ENCODE results near the gene CHMP1B.
A peak's percentile ranks its signal among the peaks of the same experiment; 100 is the strongest.

The CHMP1B gene, protein sequence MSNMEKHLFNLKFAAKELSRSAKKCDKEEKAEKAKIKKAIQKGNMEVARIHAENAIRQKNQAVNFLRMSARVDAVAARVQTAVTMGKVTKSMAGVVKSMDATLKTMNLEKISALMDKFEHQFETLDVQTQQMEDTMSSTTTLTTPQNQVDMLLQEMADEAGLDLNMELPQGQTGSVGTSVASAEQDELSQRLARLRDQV

DNA sequence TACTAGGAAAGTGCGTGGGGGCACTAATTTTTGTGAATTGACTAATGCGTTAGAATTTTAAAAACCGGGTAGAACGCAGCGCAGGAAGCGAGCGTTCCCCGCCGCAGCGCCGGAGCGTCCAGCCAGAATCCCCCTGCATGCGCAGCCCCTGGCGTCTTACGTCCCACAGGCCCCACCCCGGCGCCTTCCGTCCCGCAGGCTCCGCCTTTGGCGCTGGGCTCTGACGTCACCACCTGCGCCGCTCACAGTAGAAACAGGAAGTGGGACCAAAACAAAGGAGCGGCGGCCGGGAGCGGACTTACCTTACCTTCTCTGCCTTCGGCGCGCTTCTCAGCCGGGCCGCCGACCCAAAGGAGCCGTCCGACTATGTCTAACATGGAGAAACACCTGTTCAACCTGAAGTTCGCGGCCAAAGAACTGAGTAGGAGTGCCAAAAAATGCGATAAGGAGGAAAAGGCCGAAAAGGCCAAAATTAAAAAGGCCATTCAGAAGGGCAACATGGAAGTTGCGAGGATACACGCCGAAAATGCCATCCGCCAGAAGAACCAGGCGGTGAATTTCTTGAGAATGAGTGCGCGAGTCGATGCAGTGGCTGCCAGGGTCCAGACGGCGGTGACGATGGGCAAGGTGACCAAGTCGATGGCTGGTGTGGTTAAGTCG lies at the start of gene CHMP1B:
CHMP1B (plus strand) TSS at position 268 of the 660 bp plus-strand sequence; CDS start at position 367, 99 bp downstream.
- peak; percentile 91 for DNase-seq

DNA sequence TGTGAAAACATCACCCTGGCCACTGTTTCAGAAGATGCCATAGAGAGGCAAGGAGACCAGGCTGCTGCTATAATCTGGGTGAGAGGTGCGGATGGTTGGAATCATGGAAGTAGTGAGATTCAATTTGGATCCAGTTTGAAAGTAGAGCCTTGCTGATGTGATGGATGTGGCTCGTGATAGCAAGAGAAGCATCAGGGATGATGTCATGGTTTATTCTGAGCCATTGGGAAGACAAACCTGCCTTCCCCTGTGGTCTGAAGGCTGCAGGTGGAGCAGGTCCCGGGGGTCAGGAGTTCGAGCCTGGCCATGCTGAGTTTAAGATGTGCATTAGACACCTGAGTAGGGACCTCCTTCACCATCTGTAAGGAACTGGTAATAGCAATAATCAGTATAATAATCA lies 49.6 kb upstream of the CHMP1B start:
- DNase-seq: no peak

DNA sequence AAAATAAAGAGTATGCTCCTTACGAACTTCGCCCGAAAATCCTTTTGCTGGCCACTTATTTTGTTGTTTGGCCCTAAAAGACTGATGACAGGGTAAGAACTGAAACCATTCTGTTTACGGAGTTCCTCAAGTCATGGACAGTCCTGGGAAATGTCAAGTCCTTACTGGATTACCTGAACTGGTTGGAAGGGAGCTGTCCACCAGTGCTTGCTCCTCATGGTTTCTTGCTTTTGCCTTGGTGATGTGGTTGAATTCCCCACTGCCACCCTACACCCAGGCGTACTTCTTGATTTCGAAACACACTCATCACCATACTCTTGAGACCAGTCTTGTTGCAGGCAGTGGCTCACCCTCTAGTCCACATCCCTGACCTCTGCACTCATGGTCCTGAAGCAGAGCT lies 49.1 kb upstream of the CHMP1B start:
- no peak for DNase-seq

DNA sequence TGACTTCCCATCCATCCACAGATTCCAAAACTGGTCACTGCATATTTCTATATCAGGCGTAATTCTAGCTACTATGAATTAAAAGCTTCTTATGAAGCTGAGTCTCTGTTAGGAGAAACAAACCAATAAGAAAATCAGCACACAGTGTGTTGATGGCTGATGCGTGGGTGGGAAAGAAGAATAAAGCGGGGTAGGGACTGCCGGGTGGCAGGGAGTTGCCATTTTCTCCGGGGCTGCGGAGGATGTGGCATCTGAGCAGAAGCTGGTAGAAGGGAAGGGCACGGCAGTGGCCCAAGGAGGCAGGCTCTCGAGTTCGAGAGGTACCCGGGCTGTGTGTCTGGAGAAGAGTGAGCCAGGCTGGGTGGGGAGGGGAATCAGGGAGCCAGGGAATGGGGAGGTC lies 48.6 kb upstream of the CHMP1B start:
- DNase-seq: no peak

DNA sequence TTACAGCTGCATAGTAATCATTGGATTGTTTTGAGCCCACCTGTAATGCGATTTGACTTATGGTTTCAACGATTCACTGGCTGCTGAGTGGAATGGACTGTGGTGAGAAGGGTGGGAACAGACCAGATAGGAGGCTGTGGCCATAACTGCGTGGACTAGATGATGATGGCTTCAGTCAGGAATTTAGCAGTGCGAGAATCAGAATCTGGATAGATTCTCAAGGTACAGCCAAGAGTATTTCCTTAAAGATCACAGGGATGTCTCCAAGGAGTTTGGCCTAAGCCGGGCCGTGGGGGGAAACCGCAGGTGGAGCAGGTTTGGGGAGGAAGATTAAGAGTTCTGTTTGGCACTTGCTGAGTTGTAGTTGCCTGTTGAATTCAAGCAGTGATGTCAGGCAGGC lies 44.0 kb upstream of the CHMP1B start:
- no peak for DNase-seq

DNA sequence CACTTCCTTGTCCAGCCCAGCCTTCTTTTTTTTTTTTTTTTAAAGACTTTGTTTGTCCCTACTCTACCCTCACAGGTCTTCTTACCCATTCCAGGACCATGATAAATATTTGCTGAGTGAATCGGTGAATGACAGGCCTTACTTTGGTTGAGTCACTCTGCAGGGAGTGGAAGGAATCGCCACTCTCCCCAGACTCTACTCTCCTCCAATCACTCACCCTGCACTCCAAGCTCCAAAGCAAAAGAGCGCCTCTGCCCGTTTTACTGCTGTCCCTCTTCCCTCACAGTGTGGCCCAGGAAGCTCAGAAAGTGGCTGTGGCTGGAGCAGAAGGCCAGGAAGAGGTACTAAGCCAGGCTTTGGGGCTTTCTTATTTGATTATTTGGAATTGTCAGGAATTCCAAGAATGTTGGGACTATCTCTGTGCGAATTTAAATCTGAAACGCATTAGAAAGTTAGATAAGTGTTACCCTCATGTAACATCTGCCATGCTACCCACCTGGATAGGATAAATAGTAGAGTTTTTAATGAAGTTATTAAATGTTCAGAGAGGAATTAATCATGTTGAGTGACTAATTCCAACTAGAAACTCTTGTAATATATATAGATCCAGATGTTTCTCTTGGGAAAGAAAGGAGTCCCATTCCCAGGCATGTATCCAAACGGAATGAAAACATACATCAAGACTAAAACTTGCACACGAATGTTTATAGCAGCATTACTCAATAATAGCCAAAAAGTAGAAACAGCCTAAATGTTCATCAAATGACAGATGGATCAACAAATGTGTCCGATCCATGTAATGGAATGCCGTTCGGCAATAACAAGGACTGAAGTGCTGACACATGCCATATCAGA lies 43.0 kb upstream of the CHMP1B start:
- no peak for DNase-seq

DNA sequence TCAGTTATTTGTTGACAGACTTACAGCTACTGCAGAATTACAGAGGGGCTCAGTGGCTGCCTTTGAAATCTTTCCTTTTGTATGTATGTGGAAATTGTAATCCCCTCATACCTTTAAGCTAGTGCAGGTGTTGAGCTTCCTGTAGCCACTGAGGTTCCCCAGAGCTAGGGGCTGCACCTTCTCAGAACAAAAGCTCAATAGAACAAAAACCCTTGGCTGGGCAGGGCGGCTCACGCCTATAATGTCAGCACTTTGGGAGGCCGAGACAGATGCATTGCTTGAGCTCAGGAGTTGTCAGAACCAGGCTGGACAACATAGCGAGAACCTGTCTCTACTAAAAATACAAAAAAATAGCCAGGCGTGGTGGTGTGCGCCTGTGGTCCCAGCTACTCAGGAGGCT lies 41.3 kb upstream of the CHMP1B start:
- no peak for DNase-seq

DNA sequence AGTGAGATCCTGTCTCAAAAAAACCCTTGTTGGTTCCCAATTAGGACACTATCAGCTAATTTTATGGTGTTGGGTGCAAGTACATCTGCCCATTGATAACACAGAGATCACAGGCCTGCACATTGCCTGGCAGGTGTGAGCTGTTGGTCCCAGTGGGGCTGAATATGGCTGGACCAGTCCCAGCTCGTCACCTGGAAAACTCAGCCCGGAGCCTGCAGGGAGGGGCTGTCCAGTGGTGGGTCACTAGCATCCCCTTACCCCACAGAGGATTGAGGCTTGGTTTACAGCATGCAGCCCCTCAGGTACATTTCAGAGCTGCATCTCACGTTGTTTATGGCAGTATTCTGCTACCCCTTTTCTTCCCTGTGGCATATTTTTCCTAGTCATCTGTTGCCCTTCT lies 40.8 kb upstream of the CHMP1B start:
- DNase-seq: no peak

DNA sequence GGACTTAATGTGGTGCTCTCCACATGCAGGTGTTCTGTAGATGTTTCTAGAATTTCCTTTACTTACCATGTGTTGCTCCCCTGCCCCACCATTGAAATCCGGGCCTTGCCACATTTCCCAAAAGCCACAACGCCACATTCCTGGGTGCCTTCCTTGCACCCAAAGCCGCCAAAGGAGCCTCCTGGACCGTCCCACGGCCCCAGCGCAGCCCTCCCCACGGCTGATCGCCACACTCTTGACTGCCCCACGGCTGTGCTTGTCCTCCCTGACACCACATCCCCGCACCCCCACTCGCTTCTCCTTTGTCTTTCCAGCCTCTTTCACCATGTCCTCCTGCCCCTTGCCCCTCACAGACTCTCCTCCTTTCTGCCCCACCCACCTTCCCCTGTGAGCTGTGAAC lies 40.2 kb upstream of the CHMP1B start:
- no peak for DNase-seq

DNA sequence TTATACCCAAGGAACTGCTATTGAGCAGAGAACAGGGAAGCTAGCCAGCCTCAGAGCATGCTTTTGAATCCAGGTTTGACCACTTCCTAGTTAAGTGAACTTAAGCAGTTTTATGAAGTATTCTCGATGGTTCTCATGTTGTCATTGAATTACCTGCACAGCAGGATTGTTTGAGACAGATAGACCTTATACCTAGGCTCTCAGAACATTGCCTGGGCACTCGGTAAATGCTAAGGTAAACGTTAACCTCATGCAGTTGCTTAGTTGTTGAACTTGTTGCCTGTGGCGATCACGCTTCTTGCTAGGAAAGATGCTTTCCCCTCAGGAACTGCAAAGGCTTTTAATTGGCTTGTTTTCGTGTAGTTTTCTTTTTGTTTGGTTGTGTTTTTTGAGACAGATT lies 34.0 kb upstream of the CHMP1B start:
- no peak for DNase-seq

DNA sequence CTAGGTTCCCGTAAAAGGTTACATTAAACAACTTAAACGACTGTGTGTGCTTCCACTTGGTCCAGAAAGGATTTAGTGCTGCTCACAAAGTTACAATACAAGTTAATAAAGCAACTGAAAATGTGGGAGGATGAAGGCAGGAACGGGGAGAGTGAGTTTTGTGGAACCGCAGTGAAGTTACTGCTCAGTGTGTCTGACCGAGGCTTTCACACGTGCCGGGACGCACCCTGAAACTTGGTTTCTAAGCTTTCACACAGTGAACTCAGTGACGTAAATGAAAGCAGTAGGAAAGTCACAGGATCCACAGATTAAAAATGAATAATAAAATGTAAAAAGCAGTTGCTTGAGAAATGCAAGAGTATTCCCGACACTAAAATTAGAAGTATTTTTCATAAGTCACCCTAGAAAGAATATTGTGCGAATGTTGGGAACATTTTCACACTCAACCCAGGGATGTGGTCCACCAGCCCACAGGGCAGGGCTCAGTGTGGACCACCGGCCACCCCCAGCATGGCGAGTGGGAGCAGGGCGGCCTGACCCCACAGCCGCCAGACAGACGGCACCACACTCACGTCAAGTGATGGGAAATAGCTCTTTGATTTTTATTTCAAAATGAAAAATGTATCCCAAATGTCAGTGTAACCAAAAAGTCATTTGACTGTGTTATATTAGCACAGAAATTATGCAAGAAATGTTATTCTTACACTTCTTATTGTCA lies 32.6 kb upstream of the CHMP1B start:
- DNase-seq: no peak

DNA sequence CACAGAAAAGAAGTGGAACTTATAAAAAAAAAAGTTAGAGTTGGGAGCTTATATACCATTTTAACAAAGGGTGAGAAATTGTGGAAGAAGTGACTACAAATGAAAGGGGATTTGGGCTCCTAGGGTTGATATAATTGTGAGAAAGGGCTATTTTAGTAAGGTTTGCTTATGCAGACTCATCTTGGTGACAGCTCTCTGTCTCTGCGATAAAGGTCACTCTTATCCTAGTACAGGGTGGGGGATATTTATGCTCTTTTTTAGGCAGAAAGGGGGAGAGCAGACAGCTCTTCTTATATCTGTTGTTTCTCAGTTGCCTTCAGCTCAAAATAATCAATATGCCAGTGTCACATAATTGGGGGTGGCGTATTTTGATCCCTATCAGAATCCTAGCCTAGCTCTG lies 31.3 kb upstream of the CHMP1B start:
- DNase-seq: no peak

DNA sequence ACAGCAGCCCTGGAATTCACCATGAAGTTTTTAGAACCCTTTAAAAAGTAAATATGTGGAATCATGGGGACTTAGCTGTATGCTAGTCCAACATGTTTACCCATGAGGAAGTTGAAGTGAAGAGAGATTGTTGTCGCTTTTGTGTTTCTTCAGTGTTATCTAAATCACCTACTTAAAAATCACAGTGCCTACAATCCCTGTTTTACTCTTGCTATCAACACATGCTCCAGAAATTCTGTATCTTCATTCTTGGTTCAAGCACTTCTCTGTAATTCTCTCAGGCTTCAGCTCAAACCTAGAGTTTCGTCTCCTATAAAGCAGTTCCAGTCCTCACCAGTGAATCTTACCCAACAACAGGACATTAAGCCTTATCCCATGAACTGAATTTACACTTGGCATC lies 30.5 kb upstream of the CHMP1B start:
- DNase-seq: no peak

DNA sequence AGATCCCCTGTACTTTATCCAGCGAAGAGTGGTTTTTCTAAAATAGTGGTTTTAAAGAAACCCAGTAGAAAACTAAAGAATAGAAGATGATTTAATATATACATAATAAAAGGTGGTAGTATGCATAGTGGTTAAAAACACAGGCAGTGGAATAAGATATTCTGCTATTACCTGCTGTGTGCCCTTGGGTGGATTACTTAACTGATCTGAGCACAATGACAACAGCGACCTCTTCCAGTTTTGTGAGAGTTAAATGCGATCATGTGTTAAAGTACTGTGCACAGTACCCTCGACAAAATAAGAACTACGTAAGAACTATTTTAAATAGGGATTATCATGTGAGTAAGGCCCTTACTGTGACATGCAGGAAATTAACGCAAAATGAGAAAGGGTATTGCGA lies 30.0 kb upstream of the CHMP1B start:
- no peak for DNase-seq

DNA sequence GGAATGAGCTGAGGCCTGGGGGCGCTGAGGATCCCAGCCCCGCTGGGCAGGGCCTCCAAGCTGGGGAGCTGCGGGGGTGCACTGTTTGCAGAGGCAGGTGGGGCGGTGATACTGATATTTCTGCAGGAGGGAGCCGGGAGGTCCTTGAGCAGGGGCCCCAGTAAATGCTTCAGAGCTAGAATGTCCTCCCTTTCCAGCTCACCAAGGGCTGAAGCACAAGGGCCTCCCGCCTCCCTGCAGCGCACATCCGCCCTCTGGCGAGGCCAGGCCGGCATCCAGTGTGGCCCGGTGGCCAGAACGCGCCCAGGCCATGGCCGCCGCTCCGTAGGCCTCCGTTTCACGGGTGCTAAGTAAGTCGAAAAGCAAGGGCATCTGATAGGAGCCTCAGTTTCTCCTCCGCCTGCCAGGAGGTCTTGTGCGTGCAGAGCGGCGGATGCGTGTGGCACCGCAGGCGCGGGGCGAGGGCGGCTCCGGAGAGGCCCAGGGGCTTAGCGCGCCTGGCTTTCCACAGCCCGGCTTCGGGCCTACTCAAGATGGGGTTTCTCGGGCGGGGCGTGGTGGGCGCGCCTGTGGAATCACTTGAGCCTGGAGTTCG lies 29.5 kb upstream of the CHMP1B start:
- DNase-seq: no peak

DNA sequence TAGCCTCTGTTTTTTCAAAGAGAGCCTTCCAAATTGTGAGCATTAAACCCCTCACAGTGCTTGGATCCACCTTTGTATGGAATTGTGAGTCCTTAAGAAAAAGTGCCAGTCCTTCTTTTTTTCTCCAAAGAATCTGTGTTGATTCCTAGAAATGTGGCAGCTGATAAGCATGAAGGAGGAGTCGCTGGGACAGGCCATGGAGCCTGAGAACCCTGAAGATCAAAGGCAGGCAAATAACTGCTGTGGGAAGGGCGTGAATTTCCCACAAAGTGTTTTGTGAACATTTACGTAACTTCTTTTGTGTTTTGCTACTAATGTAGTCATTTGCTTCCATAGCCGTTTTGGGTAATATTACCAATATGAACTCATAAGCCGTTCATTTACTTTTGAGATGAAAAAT lies 27.7 kb upstream of the CHMP1B start:
- DNase-seq: no peak

DNA sequence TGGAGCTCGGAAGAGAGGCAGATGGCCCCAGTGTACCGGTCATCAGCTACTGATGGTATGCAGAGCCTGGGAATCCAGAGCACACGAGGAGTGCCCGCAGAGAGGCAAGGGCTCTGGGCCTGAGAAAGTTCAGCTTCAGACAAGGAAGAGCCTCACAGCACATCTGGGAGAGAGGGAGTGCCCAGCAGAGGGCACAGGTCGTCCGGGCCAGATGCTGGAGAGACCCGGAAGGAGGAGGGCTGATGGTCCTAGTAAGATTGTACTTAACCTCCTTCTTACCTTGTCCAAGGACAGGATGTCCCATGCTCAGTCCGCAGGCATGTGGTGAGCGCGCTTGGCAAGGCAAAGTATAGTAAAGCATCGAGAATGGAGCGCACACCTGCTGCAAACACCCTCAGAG lies 24.4 kb upstream of the CHMP1B start:
- DNase-seq: no peak

DNA sequence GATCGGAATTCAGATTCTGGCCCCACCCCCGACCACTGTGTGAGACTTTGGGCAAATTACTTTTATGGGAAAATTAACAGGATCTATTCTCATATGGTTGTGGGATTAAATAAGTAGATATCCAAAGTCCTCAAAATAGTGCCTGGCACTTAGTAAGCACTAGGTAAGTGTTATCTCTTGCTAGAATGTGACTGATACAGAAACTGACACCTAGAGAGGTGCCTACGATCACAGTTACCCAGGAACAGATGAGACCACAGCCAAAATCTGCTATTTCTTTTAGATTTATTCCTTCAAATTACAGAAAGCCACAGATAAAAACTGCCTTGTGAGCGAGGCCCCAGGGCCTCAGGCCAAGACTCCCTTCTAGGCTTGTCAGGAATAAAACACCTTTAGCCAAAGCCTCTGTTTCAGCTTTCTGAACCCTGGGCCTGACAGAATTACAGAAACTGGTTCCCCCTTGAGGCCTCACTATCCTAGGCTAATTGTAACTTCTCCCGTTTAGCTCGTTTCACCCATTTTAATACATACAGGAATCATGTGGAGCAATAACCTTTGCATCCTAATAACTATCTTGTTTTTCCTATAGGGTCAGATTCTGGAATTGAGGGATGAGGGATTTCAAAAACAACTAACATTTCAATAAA lies 22.3 kb upstream of the CHMP1B start:
- DNase-seq: no peak

DNA sequence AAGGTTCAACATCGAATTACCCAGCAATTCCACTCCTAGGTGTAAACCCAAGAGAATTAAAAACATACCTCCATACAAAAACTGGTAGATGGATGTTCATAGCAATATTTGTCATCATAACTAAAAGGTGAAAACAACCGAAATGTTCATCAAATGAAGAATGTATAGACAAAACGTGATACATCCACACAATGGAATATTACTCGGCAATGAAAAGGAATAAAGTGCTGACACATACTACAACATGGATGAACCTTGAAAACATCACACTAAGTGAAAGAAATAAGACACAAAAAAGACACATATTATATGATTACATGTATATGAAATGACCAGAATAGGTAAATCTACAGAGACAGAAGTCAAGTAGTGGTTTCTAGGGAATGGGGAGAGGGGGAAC lies 20.6 kb upstream of the CHMP1B start:
- DNase-seq: no peak

DNA sequence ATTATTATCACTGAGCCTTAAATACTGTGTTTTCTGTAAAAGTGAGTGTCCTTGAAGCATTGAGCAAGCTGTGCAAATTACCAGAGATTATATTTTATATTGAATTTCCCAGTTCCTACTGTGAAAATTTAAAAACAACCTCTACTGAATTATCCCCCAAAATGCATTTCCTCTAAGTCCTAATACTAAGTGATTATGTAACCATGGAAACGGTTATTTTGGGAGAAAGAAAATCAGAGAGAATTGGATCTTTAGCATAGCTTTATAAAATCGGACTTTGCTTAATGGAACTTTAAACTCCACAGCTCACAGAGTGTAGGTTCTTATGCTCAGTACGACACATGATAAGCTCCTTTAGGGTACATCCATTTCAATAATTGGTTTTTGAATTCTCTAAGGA lies 19.3 kb upstream of the CHMP1B start:
- no peak for DNase-seq

DNA sequence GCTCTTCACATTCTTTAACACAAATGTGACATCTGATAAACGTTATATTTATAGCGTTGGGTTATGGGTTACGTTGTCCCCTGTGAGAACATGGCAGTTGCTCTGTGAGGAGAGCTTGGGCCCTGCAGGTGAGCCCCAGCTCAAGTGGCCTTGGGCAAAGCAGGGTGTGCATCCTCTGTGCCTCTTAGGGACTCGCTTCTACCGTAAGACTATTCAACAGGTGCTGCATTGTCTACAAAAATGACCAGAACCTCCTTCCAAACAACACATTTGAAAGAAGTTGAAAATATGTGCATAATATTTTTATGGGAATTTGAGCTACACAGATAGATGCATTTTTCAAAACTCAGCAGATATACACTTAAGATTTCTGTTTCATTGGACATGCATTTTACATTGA lies 16.4 kb upstream of the CHMP1B start:
- DNase-seq: no peak

DNA sequence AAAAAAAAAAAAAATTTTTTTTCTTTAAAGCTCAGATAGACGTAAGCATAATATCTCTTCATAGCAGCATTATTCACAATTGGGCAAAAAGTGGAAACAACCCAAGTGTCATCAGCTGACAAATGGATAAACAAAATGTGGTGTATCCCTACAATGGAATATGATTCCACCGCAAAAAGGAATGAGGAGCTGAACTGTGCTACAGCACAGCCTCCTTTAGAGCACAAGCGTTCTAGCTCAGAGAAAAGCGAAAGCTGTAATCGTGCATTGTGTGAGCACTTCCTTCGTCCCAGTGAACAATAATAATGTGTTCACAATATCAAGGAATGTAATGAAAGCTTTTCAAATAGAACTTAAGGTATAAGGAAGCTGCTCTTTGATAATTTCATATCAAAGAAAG lies 11.7 kb upstream of the CHMP1B start:
- DNase-seq: no peak

DNA sequence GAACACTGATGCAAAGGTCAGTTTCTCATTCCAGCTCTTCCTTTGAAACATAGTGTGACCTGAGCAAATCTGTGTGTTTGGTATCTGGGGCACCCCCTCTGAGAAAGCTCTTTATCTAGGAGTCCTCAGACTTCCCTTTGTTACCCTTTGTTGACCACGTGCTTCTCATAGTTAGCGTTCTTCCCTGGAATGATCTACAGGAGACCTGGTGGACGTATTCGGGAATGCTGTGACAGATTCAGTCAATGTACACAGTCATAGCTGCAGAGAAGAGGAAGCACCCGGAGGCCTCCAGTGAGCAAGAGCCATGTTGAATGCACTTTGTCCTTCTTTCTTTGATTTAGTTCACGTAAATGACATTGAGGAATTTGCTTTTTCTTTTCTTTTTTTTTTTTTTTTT lies 10.7 kb upstream of the CHMP1B start:
- DNase-seq: no peak
